HG03442 (cell line): ENCODE results near the gene SRGAP1.
"Not testable (repeated sequence)": the region's sequence is repeated elsewhere in the genome, so short reads cannot be mapped to it uniquely, and the experiment has no call there.

ENCODE experiments used
- ATAC-seq: cut with Tn5 transposase; IDR thresholded peaks from one replicate; pipeline ENCODE4 v1.9.1; 2021; ENCODE audit warnings: mild to moderate bottlenecking, moderate library complexity; ENCODE audit not compliant: unreplicated experiment

SRGAP1 gene

DNA sequence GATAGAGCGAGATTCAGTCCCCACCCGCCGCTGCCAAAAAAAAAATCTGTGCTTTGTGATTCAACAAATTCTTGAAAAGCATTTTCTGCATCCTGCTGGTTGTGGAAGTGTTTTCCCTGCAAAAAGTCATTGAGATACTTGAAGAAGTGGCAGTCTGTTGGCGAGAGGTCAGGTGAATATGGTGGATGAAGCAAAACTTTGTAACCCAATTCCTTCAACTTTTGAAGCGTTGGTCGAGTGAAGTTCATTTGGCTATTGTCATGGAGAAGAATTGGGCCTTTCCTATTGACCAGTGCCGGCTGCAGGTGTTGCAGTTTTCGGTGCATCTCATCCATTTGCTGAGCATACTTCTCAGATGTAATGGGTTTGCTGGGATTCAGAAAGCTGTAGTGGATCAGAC, 20.9 kb downstream of the SRGAP1 start:
- ATAC-seq: no peak

DNA sequence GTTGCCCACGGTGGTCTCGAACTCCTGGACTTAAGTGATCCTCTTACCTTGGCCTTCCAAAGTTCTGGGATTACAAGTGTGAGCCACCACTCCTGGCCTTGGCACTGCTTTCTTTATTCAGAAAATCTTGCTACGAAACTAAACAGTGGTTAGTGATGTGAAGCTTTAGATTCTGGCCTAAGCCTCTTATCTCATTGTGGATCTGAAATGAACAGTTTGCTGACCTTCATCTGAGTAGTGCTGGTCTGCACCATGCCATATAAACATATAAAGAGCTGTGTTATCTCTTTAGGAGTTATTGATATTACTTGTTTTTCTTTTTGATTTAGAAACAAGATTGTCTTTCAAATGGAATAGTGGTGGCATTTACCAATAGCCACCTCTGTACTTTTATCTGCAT, 22.6 kb downstream of the SRGAP1 start:
- no peak for ATAC-seq

DNA sequence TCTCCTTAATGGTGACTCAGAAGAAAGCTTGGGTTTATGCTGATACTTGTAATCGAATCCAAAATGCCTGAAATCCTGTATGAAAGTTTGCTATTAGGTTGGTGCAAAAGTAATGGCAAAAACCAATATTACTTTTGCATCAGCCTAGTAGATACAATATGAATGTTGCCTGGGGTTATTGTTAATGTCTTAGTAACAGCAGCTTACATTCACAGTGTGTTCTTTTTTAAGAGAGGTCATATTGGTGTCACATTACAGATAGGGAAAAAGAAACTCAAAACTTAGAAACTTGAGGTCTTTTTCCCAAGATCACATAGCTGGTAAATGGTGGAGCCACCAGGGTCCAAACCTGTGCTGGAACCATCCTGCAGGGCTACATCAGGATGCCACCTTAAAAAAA, 25.2 kb downstream of the SRGAP1 start:
- ATAC-seq: no peak

DNA sequence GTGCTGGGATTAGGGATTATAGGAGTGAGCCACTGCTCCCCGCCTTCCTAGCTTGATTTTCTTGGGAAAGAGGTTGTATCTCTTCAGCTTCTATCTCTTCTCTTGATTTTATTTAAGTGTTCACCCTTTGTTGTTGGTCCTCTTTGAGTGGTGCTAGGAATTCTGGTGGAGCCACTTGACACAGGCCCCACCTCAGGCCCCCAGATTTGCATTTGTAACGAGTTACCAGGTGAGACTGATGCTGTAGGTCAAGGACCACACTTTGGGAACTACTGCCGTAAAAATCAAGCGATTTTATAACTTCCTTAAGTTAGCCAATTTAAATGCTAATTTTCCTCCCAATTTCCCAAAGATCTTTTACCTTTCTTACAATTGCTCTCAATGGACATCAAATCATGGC, 26.3 kb downstream of the SRGAP1 start:
- ATAC-seq: no peak

DNA sequence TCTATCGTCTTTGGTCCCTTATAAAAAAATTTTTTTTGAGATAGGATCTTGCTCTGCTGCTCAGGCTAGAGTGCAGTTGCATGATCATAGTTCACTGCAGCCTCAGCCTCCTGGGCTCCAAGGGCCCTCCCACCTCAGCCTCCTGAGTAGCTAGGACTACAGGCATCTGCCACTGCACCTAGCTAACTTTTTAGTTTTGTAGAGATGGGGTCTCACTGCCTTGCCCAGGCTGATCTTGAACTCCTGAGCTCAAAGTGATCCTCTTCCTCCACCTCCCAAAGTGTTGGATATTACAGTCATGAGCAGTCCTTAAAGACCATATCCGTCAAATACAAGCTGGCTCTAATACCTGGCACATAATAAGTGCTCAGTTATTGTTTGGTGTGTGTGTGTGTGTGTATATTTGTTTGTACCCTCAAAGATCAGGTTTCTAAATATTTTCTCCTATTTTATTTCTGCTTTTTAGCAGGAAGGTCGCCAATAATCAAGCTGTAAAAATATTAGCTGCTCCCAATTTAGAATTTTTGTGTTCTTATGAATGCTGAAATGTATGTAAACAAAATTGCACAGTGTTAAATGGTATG, 30.5 kb downstream of the SRGAP1 start:
- ATAC-seq: no peak

DNA sequence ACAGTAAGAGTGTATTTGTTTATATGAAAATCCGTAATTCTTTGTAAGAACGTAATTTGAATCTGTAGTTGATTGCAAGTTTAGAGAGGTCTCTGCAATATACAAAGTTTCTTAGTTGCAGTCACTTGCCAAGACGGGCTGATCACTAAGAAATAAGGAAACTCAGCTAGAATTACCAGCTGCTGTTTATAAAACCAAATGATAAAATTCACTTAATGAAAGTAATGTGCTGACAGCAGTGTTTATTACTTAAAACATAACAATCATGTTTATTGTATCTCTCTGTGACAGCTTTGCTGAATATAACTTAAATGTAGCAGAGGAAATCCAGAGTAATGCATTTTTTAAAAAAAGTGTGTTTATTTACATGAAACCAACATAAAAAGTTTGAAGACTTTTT, 31.2 kb downstream of the SRGAP1 start:
- ATAC-seq: no peak

DNA sequence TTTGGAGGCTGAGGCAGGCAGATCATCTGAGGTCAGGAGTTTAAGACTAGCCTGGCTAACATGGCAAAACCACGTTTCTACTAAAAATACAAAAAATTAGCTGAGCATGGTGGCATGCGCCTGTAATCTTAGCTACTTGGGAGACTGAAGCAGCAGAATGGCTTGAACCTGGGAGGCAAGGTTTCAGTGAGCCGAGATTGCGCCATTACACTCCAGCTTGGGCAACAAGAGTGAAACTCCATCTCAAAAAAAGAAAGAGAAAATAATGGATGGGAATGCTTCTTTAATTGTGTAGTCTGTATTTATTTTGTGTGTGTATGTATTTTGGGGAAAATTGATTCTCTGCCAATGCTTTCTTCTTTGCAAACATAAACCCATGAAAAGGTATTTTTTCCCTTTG, 32.5 kb downstream of the SRGAP1 start:
- no peak for ATAC-seq

DNA sequence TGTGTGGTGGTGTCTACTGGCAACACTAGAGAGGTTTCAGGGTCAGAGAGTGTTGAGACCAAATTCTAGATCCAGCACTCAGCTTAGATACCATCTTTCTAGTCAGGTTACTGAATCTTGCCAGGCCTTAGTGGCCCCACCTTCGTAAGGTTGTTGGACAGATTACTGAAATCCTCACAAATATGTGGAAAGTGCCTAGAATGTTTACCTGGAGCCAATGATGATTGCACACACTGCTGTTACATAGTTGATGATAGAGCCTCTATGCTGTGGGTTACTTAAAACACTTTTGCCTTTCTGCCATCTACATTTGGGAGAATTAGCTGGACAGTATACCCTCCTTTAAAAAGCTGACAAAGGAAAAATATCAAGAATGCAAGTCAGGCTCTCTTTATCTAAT, 33.2 kb downstream of the SRGAP1 start:
- ATAC-seq: no peak

DNA sequence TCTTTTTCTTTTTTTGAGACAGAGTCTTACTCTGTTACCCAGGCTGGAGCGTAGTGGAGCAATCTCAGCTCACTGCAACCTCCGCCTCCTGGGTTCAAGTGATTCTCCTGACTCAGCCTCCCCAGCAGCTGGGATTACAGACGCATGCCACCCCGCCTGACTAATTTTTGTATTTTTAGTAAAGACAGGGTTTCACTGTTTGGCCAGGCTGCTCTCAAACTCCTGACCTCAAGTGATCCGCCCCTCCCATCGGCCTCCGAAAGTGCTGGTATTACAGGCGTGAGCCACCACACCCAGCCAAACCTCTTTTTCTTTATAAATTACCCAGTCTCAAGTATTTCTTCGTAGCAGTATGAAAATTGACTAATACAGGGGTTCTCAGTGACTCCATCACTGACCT, 35.7 kb downstream of the SRGAP1 start:
- ATAC-seq: not testable (repeated sequence)

DNA sequence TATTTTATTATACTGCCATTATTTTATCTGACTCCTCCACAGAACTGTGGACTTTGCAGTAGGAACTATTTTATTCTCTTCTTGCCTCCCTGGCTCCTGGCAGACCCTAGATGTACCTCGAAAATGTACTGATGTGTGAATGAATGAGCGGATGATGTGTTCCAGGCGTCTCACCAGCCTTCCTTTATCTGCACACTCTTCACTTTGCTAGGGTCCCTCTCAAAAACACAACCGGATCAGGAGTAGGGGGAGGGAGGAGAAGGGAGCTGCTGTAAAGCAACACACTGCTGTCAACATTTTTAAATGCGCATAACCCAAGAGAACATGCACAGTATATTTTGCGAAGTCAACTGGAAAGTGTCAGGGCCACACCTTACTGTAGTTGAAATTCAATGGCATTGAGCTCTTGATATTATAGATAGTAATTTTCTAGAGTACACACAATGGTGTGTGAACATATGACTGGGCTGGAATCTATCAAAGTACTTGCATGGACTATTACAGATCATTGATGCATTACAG, 36.3 kb downstream of the SRGAP1 start:
- no peak for ATAC-seq

DNA sequence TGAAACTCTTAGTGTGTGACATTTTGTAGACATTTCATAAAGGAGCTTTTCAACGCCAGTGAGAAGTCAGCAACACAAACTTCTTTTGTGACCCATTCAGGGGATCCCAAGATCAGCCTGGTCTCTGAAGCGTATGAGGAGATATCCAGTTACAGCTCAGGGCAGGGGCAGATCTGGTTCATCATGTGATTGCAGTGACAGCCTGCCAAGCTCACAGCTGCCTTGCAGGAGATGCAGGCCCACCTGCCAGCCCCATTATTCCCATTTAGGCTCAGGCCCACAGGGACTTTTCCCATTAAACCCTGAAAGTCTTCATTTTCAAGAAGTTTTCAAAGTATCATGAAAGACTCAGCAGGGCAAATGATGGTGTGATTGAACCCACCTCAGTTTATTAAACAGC, 38.3 kb downstream of the SRGAP1 start:
- no peak for ATAC-seq

DNA sequence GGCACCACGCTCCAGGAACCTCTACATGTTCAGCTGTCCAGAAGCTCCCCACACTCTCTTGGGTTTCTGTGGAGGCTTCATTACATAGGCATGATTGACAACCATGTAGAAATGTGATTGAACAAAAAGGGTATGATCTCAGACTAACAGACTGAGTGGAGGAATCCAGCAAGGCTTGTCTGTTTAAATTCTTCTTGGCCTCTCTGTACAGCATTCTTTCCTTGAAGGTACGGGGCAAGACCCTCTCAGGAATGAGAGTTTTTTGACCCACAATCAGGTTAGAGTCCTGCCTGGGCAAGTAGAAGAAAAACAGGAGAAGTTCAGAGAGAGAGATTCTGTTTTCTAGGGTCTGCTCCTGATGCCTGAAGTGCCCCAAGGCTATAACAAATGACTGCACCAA, 40.9 kb downstream of the SRGAP1 start:
- no peak for ATAC-seq

DNA sequence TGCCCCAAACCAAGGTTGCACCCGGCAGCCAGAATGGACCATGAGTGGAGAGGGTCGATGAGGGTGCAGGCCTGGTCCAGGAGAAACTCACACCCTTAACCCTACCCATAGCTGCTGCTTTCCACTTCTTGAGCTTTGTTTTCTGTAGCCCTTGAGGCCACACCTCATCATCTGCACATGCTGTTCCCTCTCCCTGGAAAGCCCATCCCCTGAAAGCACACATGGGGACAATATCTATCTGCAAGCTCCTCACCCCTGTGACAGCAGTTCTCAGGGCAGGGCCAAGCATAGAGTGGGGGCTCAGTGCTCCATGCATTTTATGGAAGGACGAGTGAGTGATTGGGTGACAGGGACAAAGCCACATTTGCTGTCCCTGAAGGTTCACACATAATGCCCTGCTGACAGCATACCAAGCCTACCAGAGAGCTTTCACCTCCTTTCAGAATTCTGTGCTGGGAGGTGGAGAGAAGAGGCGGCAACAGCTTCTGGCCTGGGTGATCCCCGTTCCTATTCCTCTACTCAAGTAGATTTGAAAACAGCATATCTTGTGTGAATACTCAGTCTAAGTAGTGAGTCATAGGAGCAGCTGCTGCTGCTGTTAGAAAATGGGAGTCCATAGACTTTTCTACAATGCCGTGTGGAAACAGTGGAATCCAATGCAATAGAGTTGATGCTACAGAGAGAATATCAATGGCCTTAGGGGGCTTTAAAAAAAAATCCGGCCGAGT, 44.6 kb downstream of the SRGAP1 start:
- ATAC-seq: no peak

DNA sequence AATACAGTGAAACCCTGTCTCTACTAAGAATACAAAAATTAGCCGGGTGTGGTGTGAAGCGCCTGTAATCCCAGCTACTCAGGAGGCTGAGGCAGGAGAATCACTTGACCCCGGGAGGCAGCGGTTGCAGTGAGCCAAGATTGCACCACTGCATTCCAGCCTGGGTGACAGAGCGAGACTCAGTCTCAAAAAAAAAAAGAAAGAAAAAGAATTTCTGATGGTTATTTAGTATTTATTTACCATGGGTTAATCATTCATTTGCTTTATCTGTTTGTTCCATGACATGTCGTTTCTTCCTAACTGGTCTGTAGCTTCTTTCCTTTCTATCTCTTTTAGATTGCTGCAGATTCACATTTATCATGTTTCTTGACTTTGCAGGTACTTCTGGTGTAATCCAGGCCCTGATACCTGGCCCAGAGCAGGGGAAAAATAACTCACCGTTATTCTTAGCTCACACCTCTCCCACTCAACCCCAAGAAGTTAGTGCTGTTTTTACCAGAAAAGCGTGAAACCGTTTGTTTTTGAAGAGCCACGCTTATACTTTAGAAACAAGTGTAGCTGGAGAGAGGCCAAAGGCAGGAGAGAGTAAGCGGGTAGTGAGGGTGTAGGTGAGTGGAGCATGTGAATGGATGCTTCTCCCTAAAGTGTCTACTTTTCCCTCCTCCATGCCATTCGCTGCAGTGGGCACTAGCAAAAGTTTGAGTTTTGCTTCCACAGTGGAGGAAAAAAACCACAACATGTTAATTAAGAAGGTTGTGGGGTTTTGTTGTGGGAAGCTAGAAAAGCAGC, 45.4 kb downstream of the SRGAP1 start:
- no peak for ATAC-seq

DNA sequence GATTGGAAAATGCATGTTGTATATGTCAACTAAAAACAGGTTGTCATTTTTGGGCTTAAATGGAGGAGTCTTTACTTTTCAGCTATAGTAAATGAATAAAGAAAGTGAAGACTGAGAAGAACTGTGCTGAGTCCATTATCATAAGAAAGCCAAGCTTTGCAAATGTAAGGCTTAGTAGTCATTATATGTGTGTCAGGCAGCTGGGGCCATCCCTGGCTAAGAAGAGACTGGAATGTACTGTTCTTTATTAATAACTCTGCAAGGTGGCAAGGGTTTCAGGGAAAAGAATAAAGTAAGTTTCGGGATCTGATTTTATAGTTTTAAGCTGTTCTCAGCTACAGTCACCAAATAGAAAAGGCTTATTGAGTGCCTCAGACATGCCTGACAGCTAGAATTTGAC, 48.7 kb downstream of the SRGAP1 start:
- no peak for ATAC-seq

DNA sequence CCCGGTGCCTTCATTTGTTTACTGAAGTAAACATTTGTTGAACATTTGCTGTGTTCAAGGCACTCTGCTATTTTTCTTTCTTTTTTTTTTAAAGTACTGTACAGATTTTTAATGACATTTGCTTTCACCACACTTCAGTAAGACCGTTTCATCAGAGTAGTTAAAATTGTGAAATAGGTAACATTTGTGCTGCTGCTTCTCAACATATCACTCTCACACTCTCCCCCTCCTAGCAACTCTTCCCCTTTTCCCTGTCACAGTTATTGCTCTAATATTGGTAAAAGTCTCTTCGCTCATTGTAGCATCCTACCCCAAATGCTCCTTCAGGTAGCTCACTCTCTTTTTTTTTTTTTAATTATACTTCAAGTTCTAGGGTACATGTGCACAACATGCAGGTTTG, 49.6 kb downstream of the SRGAP1 start:
- no peak for ATAC-seq

DNA sequence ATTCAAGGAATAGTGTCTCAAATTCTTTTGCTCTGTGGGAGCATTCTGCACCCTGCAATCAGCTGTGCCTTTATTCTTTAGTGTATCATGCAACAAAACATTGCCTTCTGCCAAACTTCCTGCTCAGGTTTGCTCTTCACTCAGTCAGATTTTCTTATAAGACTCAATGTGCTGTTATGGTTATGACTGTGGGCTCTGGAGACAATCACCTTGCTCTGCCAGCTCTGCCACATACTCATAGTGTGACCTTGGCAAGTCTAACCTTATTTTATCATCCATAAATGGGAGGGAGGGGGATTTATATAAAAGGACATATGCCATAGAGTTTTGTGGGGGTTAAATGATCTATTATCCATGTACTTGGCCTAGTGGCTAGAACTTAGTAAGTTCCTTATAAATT, 51.3 kb downstream of the SRGAP1 start:
- ATAC-seq: no peak

DNA sequence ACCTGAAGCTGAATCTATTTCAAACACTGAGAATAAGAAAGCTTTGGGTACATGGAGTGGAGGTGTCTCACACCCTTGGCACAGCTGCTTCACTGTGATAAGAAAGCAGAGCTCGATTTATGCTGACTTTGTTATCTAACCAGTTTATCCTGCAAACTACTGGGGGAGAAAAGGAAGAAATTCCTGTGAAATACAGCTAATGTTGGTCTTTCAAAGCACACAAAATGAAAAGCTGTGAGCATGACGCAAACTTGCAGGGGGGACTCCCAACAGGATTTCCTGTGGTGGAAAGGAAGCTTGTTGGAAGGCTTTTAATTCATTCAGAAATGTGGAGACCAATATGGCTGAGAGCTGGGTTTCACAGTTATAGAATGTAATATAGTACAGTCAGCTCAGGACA, 53.4 kb downstream of the SRGAP1 start:
- no peak for ATAC-seq

DNA sequence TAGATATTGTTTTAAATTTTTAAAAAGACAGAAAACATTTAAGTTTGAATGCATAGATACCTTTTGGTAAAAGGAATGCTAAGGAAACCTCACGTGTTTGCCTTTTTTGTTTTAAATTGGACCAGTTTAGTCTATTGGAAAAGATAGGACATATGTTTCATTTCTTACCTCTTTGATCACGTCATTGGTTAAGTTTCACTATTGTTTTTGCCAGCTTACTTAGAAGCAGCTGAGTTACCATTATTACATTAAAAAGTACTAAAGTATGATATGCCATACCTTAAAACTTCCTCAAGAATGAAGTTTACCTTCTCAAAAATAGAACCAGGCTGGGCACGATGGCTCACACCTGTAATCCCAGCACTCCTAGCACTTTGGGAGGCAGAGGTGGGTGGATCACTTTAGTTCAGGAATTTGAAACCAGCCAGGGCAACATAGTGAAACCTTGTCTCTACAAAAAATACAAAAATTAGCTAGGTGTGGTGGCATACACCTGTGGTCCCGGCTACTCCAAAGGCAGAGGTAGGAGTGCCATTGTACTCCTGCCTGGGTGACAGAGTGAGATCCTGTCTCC, 54.4 kb downstream of the SRGAP1 start:
- ATAC-seq: no peak

DNA sequence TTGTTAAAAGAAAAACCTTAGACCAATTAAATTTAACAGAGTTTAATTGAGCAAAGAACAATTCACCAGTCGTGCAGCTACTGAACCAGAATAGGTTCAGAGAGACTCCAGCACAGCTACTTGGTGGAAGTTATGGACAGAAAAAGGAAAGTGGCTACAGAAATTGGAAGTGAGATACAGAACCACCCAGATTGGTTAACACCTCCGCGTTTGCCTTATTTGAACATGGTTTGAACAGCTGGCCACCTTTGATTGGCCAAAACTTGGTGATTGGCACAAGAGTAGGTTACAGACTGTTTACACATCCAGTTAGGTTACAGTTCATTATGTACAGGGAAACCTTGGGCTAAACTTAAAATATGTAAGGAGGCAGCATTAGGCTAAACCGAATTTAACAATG, 54.9 kb downstream of the SRGAP1 start:
- no peak for ATAC-seq

DNA sequence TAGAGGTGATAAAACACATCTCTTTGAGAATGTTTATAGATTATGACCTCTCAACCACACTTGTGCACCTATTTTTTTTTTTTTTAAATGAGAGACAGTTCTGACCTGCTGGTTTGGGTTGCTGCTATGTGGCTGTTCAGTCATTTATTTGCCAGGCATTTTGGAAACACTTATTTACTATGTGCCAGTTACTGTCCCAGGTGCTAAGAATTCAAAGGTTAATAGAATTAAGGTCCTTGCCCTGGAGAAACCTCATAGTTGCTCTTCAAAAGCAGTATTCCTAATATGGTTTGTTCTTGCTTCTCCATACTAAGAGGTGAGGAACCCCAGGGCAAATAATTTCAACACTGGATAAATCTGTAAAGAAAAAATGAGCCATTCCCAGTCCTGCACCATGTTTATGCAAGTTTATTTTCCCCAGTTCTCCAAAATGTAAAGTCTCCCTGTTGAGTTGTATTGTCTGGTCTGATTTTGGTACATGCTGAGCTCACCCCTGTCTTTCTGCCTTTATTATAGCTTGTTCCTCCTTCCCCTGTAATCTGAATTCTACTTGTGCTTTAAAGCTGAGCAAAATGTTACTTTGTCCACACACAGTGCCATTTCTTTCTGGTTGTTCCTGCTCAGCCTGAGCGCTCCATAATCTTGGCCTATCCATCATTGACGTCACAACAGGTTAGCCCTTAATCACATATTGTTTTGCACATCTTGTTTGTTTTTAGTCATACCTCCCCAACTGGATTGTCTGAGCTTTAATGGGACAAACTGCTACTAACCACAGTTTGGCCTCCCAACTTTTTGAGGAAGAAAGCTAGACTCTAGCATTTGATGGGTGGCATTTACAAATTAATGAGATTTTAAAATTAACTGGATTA, 56.7 kb downstream of the SRGAP1 start:
- ATAC-seq: no peak
